IPS-15b (cell line): Measurements from ENCODE around the gene ZNF766.

Experiments
- H3K27me3 ChIP-seq: one replicate; pipeline ENCODE4 v1.6.1; 2013; ENCODE audit warnings: low read length; ENCODE audit not compliant: control insufficient read depth, insufficient read depth
- H3K36me3 ChIP-seq: one replicate; pipeline ENCODE4 v1.6.1; 2013; ENCODE audit warnings: low read length; ENCODE audit not compliant: control insufficient read depth, insufficient read depth
- H3K4me1 ChIP-seq: one replicate; pipeline ENCODE4 v1.6.1; 2013; ENCODE audit warnings: mild to moderate bottlenecking, low read length; ENCODE audit not compliant: control insufficient read depth, insufficient read depth
- H3K4me3 ChIP-seq: one replicate; pipeline ENCODE4 v1.5.1; 2013; ENCODE audit warnings: low read depth, low read length
- H3K9ac ChIP-seq: one replicate; pipeline ENCODE4 v1.6.1; 2013; ENCODE audit warnings: low read depth, mild to moderate bottlenecking, low read length
- H3K9me3 ChIP-seq: one replicate; pipeline ENCODE4 v1.6.1; 2013; ENCODE audit warnings: mild to moderate bottlenecking, low read length; ENCODE audit not compliant: control insufficient read depth, insufficient read depth

ZNF766 gene

DNA sequence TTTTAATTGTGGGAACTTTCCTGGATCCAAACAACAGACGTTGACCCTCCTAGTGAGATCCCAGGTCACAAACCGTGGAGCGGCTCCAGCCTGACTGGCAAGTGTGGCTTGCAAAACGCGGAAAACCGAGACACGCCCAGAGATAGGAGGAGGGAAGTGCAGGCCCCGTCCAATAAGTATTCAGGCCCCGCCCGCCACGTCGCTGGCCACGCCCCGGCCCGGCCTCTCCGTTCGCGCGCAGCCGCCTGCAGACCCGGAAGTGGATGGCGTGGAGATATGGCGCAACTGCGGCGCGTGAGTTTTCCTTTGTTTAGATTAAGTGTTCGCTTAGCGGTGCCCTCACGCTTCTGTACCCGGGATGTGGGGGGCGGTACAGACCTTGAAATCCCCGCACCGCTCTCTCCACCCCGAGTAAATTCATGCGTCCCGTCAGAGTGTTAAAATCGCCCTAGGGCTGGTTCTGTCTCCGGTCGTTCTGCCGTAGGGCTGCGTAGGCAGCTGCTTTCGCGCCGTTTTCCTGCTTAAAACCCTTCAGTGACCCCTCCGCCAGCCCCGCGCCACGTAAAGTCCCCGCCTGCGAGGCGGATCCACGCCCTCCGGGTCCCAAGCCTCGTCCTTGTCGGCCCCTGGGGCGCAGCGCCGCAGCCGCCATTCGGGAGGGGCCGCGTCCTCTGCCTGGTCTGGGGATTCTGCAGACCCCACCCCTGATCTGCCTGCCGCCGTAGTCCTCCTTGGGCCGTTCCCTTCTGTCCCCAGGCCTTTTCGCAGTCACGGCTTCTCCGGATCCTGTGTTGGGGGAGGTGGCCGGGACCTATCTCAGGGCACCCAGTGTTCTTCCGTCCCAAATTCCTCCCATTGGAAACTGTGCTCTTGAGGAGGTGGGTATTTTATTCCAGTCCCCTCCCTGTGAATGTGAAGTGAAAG is at the start of gene ZNF766:
TSS of gene ZNF766 (plus strand) at position 250 of the 924 bp plus-strand sequence. CDS start at position 277, 27 bp downstream.
- no peaks in the 10 kb centered on the region for H3K27me3 ChIP-seq
- H3K9ac ChIP-seq = peak within 1 kb of the TSS; percentile 100
- no peaks in the 10 kb centered on the region for H3K9me3 ChIP-seq
- H3K4me1 ChIP-seq = peaks cover 2% of the 10 kb centered on the region
- H3K36me3 ChIP-seq = peaks cover 11% of the 10 kb centered on the region
- H3K4me3 ChIP-seq = peak within 1 kb of the TSS; percentile 99

DNA sequence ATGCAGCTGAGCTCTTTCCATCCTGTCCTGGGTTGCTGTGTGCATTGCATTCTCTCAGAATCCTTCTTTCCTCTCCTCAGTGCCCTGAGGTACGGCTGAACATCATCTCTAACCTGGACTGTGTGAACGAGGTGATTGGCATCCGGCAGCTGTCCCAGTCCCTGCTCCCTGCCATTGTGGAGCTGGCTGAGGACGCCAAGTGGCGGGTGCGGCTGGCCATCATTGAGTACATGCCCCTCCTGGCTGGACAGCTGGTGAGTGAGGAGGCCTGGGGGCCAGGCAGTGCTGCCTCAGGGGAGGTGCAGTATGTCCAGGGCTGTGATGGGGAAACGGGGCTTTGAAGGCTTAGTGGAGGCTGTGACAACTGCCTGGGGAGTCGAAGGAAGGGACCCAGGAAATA is 49.8 kb upstream of the ZNF766 start:
- H3K4me3 ChIP-seq = no peak overlapping the region

DNA sequence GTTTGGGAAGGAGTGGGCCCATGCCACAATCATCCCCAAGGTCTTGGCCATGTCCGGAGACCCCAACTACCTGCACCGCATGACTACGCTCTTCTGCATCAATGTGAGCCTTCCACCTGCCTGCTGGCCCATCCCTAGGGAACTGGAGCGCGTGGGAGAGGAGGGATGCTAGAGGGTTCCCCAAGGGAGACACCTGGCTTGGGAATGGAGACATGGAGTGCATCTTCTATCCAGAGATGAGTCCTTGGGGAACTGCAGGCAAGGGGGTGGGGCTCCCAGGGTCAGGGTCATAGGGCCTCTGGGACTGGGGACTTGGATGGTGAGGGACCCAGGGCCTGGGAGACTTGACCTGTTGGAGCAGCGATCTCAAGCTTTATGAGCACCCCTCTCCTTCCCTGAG is 48.4 kb upstream of the ZNF766 start:
- Histone ChIP-seq H3K27me3 (no peaks in the 10 kb centered on the region), H3K4me3 (no peak overlapping the region), H3K4me1 (no peaks in the 10 kb centered on the region), H3K36me3 (peaks cover 69% of the 10 kb centered on the region), H3K9me3 (no peaks in the 10 kb centered on the region), H3K9ac (no peak overlapping the region)

More for the DNA sequence above, 49.8 kb upstream of the ZNF766 start:
- Histone ChIP-seq H3K9me3 (no peaks in the 10 kb centered on the region), H3K9ac (no peak overlapping the region), H3K36me3 (peaks cover 71% of the 10 kb centered on the region), H3K27me3 (no peaks in the 10 kb centered on the region), H3K4me1 (no peaks in the 10 kb centered on the region)

DNA sequence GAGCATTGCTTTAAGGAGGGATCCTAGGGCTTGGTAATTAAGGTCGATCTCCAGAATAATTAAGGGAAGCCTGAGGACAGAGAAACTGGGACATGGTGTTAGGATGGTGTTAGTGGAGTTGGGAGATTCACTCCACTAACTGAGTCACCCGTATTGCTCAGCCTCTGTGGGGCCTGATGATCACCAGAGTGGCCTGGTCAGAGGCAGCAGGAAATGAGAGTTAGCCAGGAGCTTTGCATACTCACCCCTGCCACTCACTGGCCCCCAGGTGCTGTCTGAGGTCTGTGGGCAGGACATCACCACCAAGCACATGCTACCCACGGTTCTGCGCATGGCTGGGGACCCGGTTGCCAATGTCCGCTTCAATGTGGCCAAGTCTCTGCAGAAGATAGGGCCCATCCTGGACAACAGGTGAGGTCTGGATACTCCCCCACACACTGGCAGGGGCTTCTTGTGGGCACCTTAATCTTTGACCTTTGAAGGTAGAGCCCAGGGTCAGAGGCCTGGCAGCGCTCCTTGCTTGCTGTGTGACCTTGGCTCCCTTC is 47.5 kb upstream of the ZNF766 start:
- H3K9me3 ChIP-seq = no peaks in the 10 kb centered on the region
- H3K4me3 ChIP-seq = no peak overlapping the region
- H3K9ac ChIP-seq = no peak overlapping the region
- H3K36me3 ChIP-seq = peaks cover 71% of the 10 kb centered on the region
- H3K27me3 ChIP-seq = no peaks in the 10 kb centered on the region
- no peaks in the 10 kb centered on the region for H3K4me1 ChIP-seq

DNA sequence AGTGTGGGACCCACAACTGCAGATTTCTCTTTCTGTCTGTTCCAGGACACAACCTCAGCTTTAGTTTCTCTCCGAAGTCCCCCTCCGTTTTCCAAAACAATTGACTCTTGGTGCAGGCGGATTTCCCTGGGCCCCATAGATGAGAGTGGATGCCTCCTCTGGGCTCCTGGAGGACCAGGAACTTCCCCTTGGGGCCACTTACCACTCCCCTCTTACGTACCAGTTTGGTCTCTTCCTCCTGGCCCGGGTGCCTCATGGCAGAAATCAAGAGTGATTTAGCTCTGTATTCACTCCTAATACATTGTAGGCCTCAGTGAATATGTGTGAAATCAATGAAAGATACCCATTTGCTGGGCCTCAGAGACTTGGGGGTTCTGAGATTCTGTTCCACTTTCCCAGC is 45.2 kb upstream of the ZNF766 start:
- Histone ChIP-seq H3K9ac (no peak overlapping the region), H3K9me3 (no peaks in the 10 kb centered on the region), H3K4me3 (no peak overlapping the region), H3K4me1 (no peaks in the 10 kb centered on the region), H3K27me3 (no peaks in the 10 kb centered on the region), H3K36me3 (peaks cover 69% of the 10 kb centered on the region)

DNA sequence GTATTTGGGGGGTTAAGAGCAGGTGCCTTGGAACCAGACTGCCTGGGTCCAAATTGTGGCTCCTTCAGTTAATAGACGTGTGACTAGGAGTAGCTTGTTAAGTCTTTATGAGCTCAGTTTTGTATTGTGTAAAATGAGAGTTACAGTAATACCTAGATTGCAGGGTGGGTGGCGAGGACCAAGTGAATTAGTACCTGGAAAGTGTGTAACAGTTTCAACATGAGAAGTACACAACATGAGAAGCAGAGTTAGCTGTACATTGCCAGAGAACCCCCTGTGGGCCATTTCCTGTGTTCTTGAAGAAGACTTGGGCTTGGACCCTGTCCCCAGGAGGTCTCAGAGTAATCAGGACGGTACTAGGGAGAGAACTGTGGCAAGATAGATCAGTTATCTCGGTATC is 42.7 kb upstream of the ZNF766 start:
- no peak overlapping the region for H3K4me3 ChIP-seq
- no peaks in the 10 kb centered on the region for H3K4me1 ChIP-seq
- H3K27me3 ChIP-seq = no peaks in the 10 kb centered on the region
- peaks cover 46% of the 10 kb centered on the region for H3K36me3 ChIP-seq
- H3K9ac ChIP-seq = no peak overlapping the region
- H3K9me3 ChIP-seq = no peaks in the 10 kb centered on the region

DNA sequence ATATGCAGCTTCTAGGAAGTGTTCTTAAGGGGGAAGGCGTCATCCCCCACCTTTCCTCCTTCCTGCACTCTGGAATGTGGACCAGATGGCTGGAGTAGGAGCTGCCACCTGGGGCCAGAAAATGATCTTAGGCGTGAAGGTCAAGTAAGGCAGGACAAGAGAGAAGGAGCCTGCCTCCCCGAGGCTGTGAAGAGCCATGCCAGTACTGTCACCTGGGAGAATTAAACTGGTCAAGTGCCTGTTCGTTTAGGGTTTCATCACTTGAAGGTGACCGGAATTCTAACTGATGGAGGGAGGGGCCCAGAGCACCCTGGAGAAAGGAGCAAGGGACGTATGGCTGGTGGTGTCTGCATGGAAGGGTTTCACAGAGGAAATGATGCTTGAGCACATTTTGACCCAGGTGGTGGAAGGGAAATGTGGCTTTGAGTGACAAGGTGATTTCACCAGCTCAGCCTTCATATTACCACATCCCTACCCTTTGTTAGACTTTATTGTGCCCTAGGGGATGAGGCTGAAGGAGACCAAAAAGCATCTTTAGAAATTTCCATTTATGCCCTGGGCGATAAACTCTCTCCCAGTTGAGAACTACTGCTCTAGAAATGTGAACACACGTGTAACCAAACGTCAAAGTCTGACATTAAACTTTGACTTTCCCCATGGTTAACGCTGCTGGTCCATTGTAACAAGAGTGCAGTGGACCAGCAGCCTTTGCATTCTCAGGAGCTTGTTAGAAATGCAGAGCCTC is 42.0 kb upstream of the ZNF766 start:
- Histone ChIP-seq H3K36me3 (peaks cover 39% of the 10 kb centered on the region), H3K4me3 (no peak overlapping the region), H3K4me1 (no peaks in the 10 kb centered on the region), H3K27me3 (no peaks in the 10 kb centered on the region), H3K9me3 (no peaks in the 10 kb centered on the region), H3K9ac (no peak overlapping the region)

DNA sequence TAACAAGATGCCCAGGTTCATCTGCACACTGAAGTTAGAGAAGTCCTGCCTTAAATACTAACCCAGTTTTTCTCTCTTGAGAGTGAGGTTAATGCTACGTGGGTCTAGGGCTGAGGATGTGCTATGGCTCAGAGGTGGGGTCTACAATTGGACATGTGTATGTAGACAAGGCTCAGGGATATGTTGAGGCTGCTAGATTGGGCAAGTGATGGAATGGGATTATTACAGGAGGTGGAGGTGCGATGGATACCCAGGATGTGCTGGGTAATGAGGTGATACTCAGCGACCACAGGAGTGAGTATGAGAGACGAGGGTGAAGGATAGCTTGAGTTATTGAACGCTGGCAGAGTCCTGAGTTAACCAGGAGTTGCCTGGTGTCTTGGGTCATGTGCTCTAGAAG is 41.4 kb upstream of the ZNF766 start:
- no peaks in the 10 kb centered on the region for H3K27me3 ChIP-seq
- peaks cover 38% of the 10 kb centered on the region for H3K36me3 ChIP-seq
- H3K9me3 ChIP-seq = no peaks in the 10 kb centered on the region
- no peak overlapping the region for H3K4me3 ChIP-seq
- no peaks in the 10 kb centered on the region for H3K4me1 ChIP-seq
- no peak overlapping the region for H3K9ac ChIP-seq

DNA sequence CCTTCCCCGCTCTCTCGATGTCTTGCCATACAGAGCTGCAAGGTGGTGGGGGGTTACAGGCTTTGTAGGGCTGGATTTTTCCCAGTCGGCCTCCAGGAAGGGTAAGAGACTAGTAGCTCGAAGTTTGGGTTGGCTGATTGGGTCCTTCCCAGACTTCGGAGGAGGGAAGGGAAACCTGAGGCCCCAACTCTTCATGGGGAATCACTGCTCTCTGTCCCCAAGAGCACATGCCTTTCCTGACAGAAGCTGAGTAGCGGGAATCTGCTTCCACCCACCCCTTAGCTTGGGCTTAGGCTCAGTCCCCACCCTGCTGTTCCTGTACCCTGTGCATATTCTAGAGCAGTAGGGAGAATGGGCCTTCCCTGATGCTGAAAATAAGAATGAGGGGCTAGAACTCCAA is 39.9 kb upstream of the ZNF766 start:
- Histone ChIP-seq H3K4me3 (no peak overlapping the region), H3K4me1 (no peaks in the 10 kb centered on the region), H3K9me3 (no peaks in the 10 kb centered on the region), H3K9ac (no peak overlapping the region), H3K36me3 (peaks cover 29% of the 10 kb centered on the region), H3K27me3 (no peaks in the 10 kb centered on the region)

DNA sequence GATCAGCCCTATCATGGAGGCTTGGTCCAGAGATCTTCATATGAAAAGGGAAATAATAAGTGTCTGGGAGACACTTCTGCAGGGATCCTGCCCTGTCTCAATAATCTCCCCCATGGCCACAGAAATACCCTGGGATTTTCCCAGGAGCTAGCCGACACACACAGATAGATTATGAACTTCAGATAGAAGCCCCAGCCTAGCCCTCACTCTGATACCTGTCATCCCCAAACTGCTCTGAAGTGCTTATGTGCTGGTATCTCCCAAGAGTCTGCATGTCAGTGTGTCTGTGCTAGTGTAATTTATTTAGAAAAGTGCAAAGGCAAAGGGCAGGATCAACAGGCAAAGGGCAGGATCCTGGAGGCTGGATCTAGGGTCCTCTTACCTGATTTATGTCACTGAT is 38.7 kb upstream of the ZNF766 start:
- Histone ChIP-seq H3K27me3 (no peaks in the 10 kb centered on the region), H3K9ac (no peak overlapping the region), H3K36me3 (peaks cover 24% of the 10 kb centered on the region), H3K9me3 (no peaks in the 10 kb centered on the region), H3K4me1 (no peaks in the 10 kb centered on the region), H3K4me3 (no peak overlapping the region)

DNA sequence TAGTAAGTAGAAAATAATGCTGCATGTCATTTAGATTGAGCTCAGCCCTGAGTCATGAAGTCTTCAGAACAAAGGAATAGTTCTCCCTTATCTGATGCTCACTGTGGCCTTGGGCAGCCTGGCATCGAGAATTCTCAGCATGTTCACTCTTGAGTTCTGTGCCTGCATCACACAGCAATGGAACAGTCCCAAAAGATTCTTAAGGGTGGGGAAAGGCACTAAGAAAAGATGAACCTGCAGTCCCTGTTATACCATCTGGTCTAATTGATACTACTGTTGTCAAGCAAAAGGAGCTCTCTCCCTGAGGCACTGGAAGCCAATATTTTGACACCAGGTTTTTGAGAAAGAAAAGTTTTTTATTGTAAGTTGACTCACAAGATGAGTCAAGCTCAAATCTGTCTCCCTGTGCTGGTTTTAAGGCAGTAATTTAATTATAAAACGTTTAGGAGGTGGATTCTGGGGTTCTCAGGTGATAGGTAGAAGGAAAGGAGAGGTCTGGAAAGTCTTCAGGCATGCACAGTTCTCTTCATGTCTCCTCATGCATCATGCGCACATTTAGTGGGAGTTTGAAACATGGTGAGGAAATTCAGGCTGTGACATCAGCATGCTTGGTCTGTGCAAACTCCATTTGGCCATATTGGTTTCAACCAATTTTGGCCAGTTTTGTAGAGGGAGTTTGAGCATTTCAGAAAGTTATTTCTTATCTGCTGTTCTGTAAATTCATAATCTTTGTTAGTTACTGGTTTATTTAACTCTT is 38.1 kb upstream of the ZNF766 start:
- Histone ChIP-seq H3K9me3 (no peaks in the 10 kb centered on the region), H3K36me3 (peaks cover 17% of the 10 kb centered on the region), H3K9ac (no peak overlapping the region), H3K4me3 (no peak overlapping the region), H3K4me1 (no peaks in the 10 kb centered on the region), H3K27me3 (no peaks in the 10 kb centered on the region)
